ENCODE results near the gene KIAA1671. TPM values are rescaled to one million over a fixed set of nuclear protein-coding genes. Genes with fewer than 3 reads are reported as not detected.

KIAA1671 gene
- polyA plus RNA-seq, 3 donors = not detected

- no peaks in the 10 kb centered on the region for H4K20me1 ChIP-seq (ENCODE audit: insufficient read depth, low read length)
- Mint-ChIP-seq H3K4me3 (no peak overlapping the region), H3K4me1 (no peaks in the 10 kb centered on the region), H3K27me3 (ENCODE audit: low read depth in 3 of 3) (peaks cover 0 to 9% (median under 1%) of the 10 kb centered on the region in 3 donors), H3K9me3 (peaks cover 0 to 3% (median 0%) of the 10 kb centered on the region in 7 donors), H3K27ac (no peak overlapping the region), H3K36me3 (no peaks in the 10 kb centered on the region)
- H3K79me2 ChIP-seq (ENCODE audit: insufficient read depth, low read length) = no peaks in the 10 kb centered on the region
- no peak overlapping the region for H3K4me3 ChIP-seq (replicated peaks in 1 of 3; ENCODE audit: low read depth in 2 of 3, low read length in 3 of 3)
- no peak for TF ChIP-seq CTCF (IDR thresholded peaks at IDR 0.05)
- no peaks in the 10 kb centered on the region for H3K27me3 ChIP-seq (ENCODE audit: control insufficient read depth in 2 of 2, insufficient read depth in 2 of 2, low read length in 2 of 2)
- H3K4me2 ChIP-seq (replicated peaks; ENCODE audit: extremely low read depth, low read length, poor library complexity, severe bottlenecking) = no peak overlapping the region
- no peak overlapping the region for H3K27ac ChIP-seq (ENCODE audit: low read depth in 1 of 2, low read length in 2 of 2)
- no peak overlapping the region for H2AFZ ChIP-seq (ENCODE audit: insufficient read depth, low read depth, low read length, poor library complexity, severe bottlenecking)
- DNase-seq = no peak
- no peaks in the 10 kb centered on the region for H3K9me3 ChIP-seq (replicated peaks in 1 of 2; ENCODE audit: control insufficient read depth in 1 of 2, insufficient read depth in 1 of 2, low read length in 2 of 2)
- no peaks in the 10 kb centered on the region for H3K4me1 ChIP-seq (ENCODE audit: control insufficient read depth in 1 of 2, insufficient read depth in 2 of 2, low read length in 2 of 2)
- H3K36me3 ChIP-seq (replicated peaks in 1 of 2; ENCODE audit: control insufficient read depth in 1 of 2, insufficient read depth in 2 of 2, low read length in 2 of 2) = no peaks in the 10 kb centered on the region
- H3K9ac ChIP-seq (ENCODE audit: insufficient read depth, low read length, poor library complexity, severe bottlenecking) = no peak overlapping the region
- no CpG with 5 or more reads among the region's 1 CpG for WGBS (ENCODE audit: insufficient coverage)
- intact Hi-C loops (cut with micrococcal nuclease) = no loop called here
Observed at GRCh38 chr22:25019427-25020184, 67.1 kb downstream of the KIAA1671 start.

GRCh38 chr22:25021409-25021808, 68.9 kb downstream of the KIAA1671 start:
- H3K9ac ChIP-seq (ENCODE audit: insufficient read depth, low read length, poor library complexity, severe bottlenecking) = no peak overlapping the region
- H3K27me3 Mint-ChIP-seq (ENCODE audit: low read depth in 3 of 3) = peaks cover 0 to 9% (median 1%) of the 10 kb centered on the region in 3 donors
- H3K4me2 ChIP-seq (replicated peaks; ENCODE audit: extremely low read depth, low read length, poor library complexity, severe bottlenecking) = no peak overlapping the region
- WGBS (ENCODE audit: insufficient coverage) = 94% methylated on average over 2 of the region's 3 CpGs
- no peak overlapping the region for H3K4me3 Mint-ChIP-seq
- no peaks in the 10 kb centered on the region for H3K79me2 ChIP-seq (ENCODE audit: insufficient read depth, low read length)
- H4K20me1 ChIP-seq (ENCODE audit: insufficient read depth, low read length) = no peaks in the 10 kb centered on the region
- no peaks in the 10 kb centered on the region for H3K9me3 ChIP-seq (replicated peaks in 1 of 2; ENCODE audit: control insufficient read depth in 1 of 2, insufficient read depth in 1 of 2, low read length in 2 of 2)
- no peak overlapping the region for H2AFZ ChIP-seq (ENCODE audit: insufficient read depth, low read depth, low read length, poor library complexity, severe bottlenecking)
- H3K27me3 ChIP-seq (ENCODE audit: control insufficient read depth in 2 of 2, insufficient read depth in 2 of 2, low read length in 2 of 2) = no peaks in the 10 kb centered on the region
- intact Hi-C loops (cut with micrococcal nuclease) = no loop called here
- no peak for DNase-seq
- no peaks in the 10 kb centered on the region for H3K36me3 Mint-ChIP-seq
- peaks cover 2% of the 10 kb centered on the region for H3K4me1 Mint-ChIP-seq
- TF ChIP-seq CTCF (IDR thresholded peaks at IDR 0.05) = no peak
- no peaks in the 10 kb centered on the region for H3K4me1 ChIP-seq (ENCODE audit: control insufficient read depth in 1 of 2, insufficient read depth in 2 of 2, low read length in 2 of 2)
- H3K27ac ChIP-seq (ENCODE audit: low read depth in 1 of 2, low read length in 2 of 2) = no peak overlapping the region
- no peak overlapping the region for H3K4me3 ChIP-seq (replicated peaks in 1 of 3; ENCODE audit: low read depth in 2 of 3, low read length in 3 of 3)
- H3K27ac Mint-ChIP-seq = no peak overlapping the region
- no peaks in the 10 kb centered on the region for H3K36me3 ChIP-seq (replicated peaks in 1 of 2; ENCODE audit: control insufficient read depth in 1 of 2, insufficient read depth in 2 of 2, low read length in 2 of 2)
- H3K9me3 Mint-ChIP-seq = peaks cover 0 to 3% (median 0%) of the 10 kb centered on the region in 7 donors

All from CD14-positive monocyte (primary cell).